Panc1 (cell line): Measurements from ENCODE around the gene ADSS1.

ENCODE experiments used
- CTCF ChIP-seq: fragments of 450-650 bp; IDR thresholded peaks from 2 replicates; pipeline ENCODE4 v1.5.1; 2017; ENCODE audit warnings: mild to moderate bottlenecking
- POLR2AphosphoS5 ChIP-seq: IDR thresholded peaks from 2 replicates; pipeline ENCODE4 v1.6.1; 2012; ENCODE audit warnings: mild to moderate bottlenecking, low read depth, low read length, moderate library complexity

- TF ChIP-seq CTCF (no peak; the same call in 1 of the 2 replicates), POLR2AphosphoS5 (no peak)
Observed at GRCh38 chr14:104792945-104793702, 69.1 kb downstream of the ADSS1 start.
